ENCODE data around the gene PIP5K1B. TPM values are rescaled to one million over a fixed set of nuclear protein-coding genes. Genes with fewer than 3 reads are reported as not detected.

The PIP5K1B gene
- total and polyA plus RNA-seq, 2 donors (not counting 1 experiment from before 2014, with no cell fraction given), result under 0.01 to 0.03 TPM

DNA sequence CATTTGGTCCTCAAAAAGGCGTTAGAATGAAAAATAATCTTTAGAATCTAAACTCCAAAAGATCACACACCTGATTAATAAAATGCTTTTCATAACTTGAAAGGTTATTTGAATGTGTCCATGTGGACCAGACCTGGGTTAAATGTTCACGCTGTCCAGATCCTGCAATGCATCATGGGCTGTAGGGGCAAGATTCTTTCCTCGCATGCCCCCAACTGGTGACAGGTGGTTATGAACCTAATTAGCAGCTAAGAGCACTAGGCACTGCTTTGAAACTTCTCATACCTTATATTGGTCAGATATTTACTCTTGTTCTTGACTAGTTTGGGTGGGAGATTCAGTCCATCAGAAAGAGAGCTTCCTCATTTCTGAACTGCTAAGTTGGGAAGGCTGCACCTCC lies 19.3 kb upstream of the PIP5K1B start:
- H3K9ac ChIP-seq (ENCODE audit: insufficient read depth, low read length), result no peak overlapping the region
- H3K4me3 ChIP-seq (replicated peaks in 1 of 4; ENCODE audit: control extremely low read depth in 1 of 4, insufficient read depth in 1 of 4, low read depth in 3 of 4, low read length in 4 of 4), result no peak overlapping the region
- TF ChIP-seq, protein P1, sequence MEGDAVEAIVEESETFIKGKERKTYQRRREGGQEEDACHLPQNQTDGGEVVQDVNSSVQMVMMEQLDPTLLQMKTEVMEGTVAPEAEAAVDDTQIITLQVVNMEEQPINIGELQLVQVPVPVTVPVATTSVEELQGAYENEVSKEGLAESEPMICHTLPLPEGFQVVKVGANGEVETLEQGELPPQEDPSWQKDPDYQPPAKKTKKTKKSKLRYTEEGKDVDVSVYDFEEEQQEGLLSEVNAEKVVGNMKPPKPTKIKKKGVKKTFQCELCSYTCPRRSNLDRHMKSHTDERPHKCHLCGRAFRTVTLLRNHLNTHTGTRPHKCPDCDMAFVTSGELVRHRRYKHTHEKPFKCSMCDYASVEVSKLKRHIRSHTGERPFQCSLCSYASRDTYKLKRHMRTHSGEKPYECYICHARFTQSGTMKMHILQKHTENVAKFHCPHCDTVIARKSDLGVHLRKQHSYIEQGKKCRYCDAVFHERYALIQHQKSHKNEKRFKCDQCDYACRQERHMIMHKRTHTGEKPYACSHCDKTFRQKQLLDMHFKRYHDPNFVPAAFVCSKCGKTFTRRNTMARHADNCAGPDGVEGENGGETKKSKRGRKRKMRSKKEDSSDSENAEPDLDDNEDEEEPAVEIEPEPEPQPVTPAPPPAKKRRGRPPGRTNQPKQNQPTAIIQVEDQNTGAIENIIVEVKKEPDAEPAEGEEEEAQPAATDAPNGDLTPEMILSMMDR (conservative IDR thresholded peaks at IDR 0.05 in 1 of 2, IDR thresholded peaks at IDR 0.05 in 1 of 2; ENCODE audit: low read depth in 1 of 2, low read length in 2 of 2), result no peak
- no peak for TF ChIP-seq EZH2 (IDR thresholded peaks at IDR 0.05; ENCODE audit: low read length, missing control alignments)
- no peaks in the 10 kb centered on the region for H3K36me3 ChIP-seq (ENCODE audit: control insufficient read depth, insufficient read depth, low read length)
- H3K9me3 ChIP-seq (ENCODE audit: control insufficient read depth, insufficient read depth, low read depth, low read length), result no peaks in the 10 kb centered on the region
- H3K79me2 ChIP-seq (ENCODE audit: control insufficient read depth, insufficient read depth, low read length), result no peaks in the 10 kb centered on the region
- H2AFZ ChIP-seq (ENCODE audit: low read length), result no peak overlapping the region
- H3K27ac ChIP-seq (ENCODE audit: insufficient read depth, low read length), result no peak overlapping the region
- DNase-seq (ENCODE audit: low read depth in 2 of 2), result no peak
- no peaks in the 10 kb centered on the region for H4K20me1 ChIP-seq (ENCODE audit: control insufficient read depth, extremely low read depth, insufficient read depth, low read length)
- H3K27me3 ChIP-seq (ENCODE audit: control insufficient read depth, insufficient read depth, low read length), result no peaks in the 10 kb centered on the region
- H3K4me2 ChIP-seq (ENCODE audit: extremely low read depth, insufficient read depth, low read length), result no peak overlapping the region
- no peaks in the 10 kb centered on the region for H3K4me1 ChIP-seq (ENCODE audit: control insufficient read depth, extremely low read depth, insufficient read depth, low read length)

- no peaks in the 10 kb centered on the region for H4K20me1 ChIP-seq (ENCODE audit: control insufficient read depth, extremely low read depth, insufficient read depth, low read length)
- TF ChIP-seq, protein P1 (conservative IDR thresholded peaks at IDR 0.05 in 1 of 2, IDR thresholded peaks at IDR 0.05 in 1 of 2; ENCODE audit: low read depth in 1 of 2, low read length in 2 of 2), result no peak
- no peak for TF ChIP-seq EZH2 (IDR thresholded peaks at IDR 0.05; ENCODE audit: low read length, missing control alignments)
Measured at GRCh38 chr9:68690088-68690487, 15.0 kb upstream of the PIP5K1B start.

DNA sequence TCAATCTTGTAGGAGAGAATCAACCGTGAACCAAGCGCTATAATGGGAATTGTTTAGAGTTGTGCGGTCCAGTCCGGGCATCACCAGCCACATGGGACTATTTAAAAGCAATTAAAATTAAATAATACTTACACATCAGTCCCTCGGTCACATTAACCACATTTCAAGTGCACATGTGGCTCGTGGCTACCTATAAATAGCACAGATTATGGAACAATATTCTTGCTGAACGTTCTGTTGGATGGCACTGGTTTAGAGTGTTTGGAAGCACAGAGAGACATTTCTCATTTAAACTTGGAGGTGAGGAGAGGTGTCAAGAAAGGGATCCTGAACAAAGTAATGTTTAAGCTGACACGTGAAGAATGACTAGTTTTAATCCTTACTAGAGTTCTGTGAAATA lies 12.5 kb upstream of the PIP5K1B start:
- Histone ChIP-seq H3K4me1 (ENCODE audit: control insufficient read depth, extremely low read depth, insufficient read depth, low read length) (no peaks in the 10 kb centered on the region), H3K4me2 (ENCODE audit: extremely low read depth, insufficient read depth, low read length) (no peak overlapping the region), H3K79me2 (ENCODE audit: control insufficient read depth, insufficient read depth, low read length) (no peaks in the 10 kb centered on the region), H2AFZ (ENCODE audit: low read length) (no peak overlapping the region), H3K4me3 (replicated peaks in 1 of 4; ENCODE audit: control extremely low read depth in 1 of 4, insufficient read depth in 1 of 4, low read depth in 3 of 4, low read length in 4 of 4) (no peak overlapping the region), H3K9ac (ENCODE audit: insufficient read depth, low read length) (no peak overlapping the region), H4K20me1 (ENCODE audit: control insufficient read depth, extremely low read depth, insufficient read depth, low read length) (no peaks in the 10 kb centered on the region), H3K36me3 (ENCODE audit: control insufficient read depth, insufficient read depth, low read length) (no peaks in the 10 kb centered on the region), H3K9me3 (ENCODE audit: control insufficient read depth, insufficient read depth, low read depth, low read length) (no peaks in the 10 kb centered on the region), H3K27ac (ENCODE audit: insufficient read depth, low read length) (no peak overlapping the region), H3K27me3 (ENCODE audit: control insufficient read depth, insufficient read depth, low read length) (peaks cover 2% of the 10 kb centered on the region)
- DNase-seq (ENCODE audit: low read depth in 2 of 2), result no peak
- TF ChIP-seq, protein P1 (conservative IDR thresholded peaks at IDR 0.05 in 1 of 2, IDR thresholded peaks at IDR 0.05 in 1 of 2; ENCODE audit: low read depth in 1 of 2, low read length in 2 of 2), result no peak
- no peak for TF ChIP-seq EZH2 (IDR thresholded peaks at IDR 0.05; ENCODE audit: low read length, missing control alignments)

More at GRCh38 chr9:68690088-68690487, 15.0 kb upstream of the PIP5K1B start:
- no peak overlapping the region for H3K27ac ChIP-seq (ENCODE audit: insufficient read depth, low read length)
- peaks cover 2% of the 10 kb centered on the region for H3K27me3 ChIP-seq (ENCODE audit: control insufficient read depth, insufficient read depth, low read length)
- no peak overlapping the region for H3K4me3 ChIP-seq (replicated peaks in 1 of 4; ENCODE audit: control extremely low read depth in 1 of 4, insufficient read depth in 1 of 4, low read depth in 3 of 4, low read length in 4 of 4)
- H3K79me2 ChIP-seq (ENCODE audit: control insufficient read depth, insufficient read depth, low read length), result no peaks in the 10 kb centered on the region
- no peaks in the 10 kb centered on the region for H3K9me3 ChIP-seq (ENCODE audit: control insufficient read depth, insufficient read depth, low read depth, low read length)
- H3K9ac ChIP-seq (ENCODE audit: insufficient read depth, low read length), result no peak overlapping the region
- no peak overlapping the region for H3K4me2 ChIP-seq (ENCODE audit: extremely low read depth, insufficient read depth, low read length)
- DNase-seq (ENCODE audit: low read depth in 2 of 2), result peak in 1 of 2 donors; percentile 28
- no peaks in the 10 kb centered on the region for H3K4me1 ChIP-seq (ENCODE audit: control insufficient read depth, extremely low read depth, insufficient read depth, low read length)
- H2AFZ ChIP-seq (ENCODE audit: low read length), result no peak overlapping the region
- no peaks in the 10 kb centered on the region for H3K36me3 ChIP-seq (ENCODE audit: control insufficient read depth, insufficient read depth, low read length)

All from fibroblast of lung (primary cell).